KMS-11 (cell line): Measurements from ENCODE around the gene PSMB7.

ENCODE experiments used
- H2AFZ ChIP-seq: fragments of 200-600 bp; sonication (generic); 2 replicates; pipeline ENCODE4 v1.6.1; 2016; ENCODE audit warnings: antibody characterized with exemption, mixed run types, low read depth
- H3K27ac ChIP-seq: fragments of 200-600 bp; sonication (generic); 2 replicates; pipeline ENCODE4 v1.6.1; 2016; ENCODE audit warnings: mild to moderate bottlenecking, mixed run types
- H3K27me3 ChIP-seq: fragments of 200-600 bp; sonication (generic); 2 replicates; pipeline ENCODE4 v1.6.1; 2017; ENCODE audit warnings: mild to moderate bottlenecking, low read depth, mixed run types, moderate library complexity; ENCODE audit not compliant: insufficient read depth
- H3K36me3 ChIP-seq: fragments of 200-600 bp; sonication (generic); 2 replicates; pipeline ENCODE4 v1.6.1; 2017; ENCODE audit warnings: mild to moderate bottlenecking, mixed run types; ENCODE audit not compliant: insufficient read depth
- H3K4me1 ChIP-seq: fragments of 200-600 bp; sonication (generic); 2 replicates; pipeline ENCODE4 v1.6.1; 2016; ENCODE audit warnings: mild to moderate bottlenecking, low read depth, mixed run types; ENCODE audit not compliant: poor library complexity, severe bottlenecking
- H3K4me2 ChIP-seq: fragments of 200-600 bp; sonication (generic); 2 replicates; pipeline ENCODE4 v1.7.0; 2016; ENCODE audit warnings: mild to moderate bottlenecking, mixed run types
- H3K4me3 ChIP-seq: fragments of 200-600 bp; sonication (generic); IDR thresholded peaks from 2 replicates; pipeline ENCODE4 v1.6.1; 2017; ENCODE audit warnings: low read depth, low read length, mixed read lengths; ENCODE audit not compliant: insufficient read depth
- H3K79me2 ChIP-seq: fragments of 200-600 bp; sonication (generic); 2 replicates; pipeline ENCODE4 v1.6.1; 2016; ENCODE audit warnings: low read depth, mixed run types; ENCODE audit not compliant: insufficient read depth
- H3K9ac ChIP-seq: fragments of 200-600 bp; sonication (generic); 2 replicates; pipeline ENCODE4 v1.6.1; 2016; ENCODE audit warnings: mild to moderate bottlenecking, mixed run types
- H4K20me1 ChIP-seq: fragments of 200-600 bp; sonication (generic); 2 replicates; pipeline ENCODE4 v1.6.1; 2016; ENCODE audit warnings: mild to moderate bottlenecking, mixed run types; ENCODE audit not compliant: insufficient read depth
- TF ChIP-seq, protein P1 (sequence below): fragments of 200-600 bp; sonication (generic); conservative IDR thresholded peaks from 2 replicates; pipeline ENCODE4 v1.6.1; 2017; ENCODE audit warnings: low read depth, mild to moderate bottlenecking, antibody characterized with exemption, low read length, moderate library complexity, mixed read lengths

Gene PSMB7

DNA sequence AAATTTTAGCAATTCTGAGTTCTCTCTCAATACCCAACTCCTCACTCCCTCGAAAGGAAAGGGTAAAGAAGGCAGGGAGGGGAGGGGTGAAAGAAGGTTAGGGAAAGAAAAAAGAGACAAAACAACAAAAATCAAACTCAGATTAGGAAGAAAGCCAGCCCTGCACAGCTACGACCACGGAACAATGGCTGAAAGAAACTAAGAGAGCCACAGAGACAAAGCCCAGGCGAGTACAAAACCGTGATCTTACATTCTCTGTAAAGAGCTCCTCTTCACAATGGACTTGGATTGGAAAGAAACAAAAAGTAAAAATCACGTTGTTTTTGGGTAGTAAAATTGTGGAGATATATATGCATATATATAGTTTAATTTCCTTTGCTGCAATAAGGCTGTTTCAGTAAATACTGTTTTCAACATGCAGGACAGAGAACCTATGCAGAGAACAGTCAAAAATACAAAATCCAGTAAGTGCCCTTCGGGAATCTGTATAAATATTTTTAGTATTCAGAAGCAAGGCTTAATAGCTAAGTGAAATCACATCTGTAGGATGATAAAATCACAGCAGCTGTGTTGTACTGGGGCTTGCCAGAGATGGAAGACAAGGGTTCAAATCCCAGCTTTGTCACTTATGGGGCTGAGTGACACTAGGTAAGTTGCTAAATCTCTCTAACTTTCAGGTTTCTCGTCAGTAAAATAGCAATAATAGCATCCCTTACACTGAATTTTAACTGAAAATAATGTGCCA is 16.9 kb downstream of the PSMB7 start:
- Histone ChIP-seq H3K4me1 (no peaks in the 10 kb centered on the region), H3K27ac (no peak overlapping the region), H3K4me2 (no peak overlapping the region), H4K20me1 (no peaks in the 10 kb centered on the region; the same call in 1 of the 2 replicates), H3K27me3 (no peaks in the 10 kb centered on the region), H3K9ac (no peak overlapping the region), H2AFZ (no peak overlapping the region), H3K4me3 (no peak overlapping the region), H3K36me3 (no peaks in the 10 kb centered on the region; the same call in 1 of the 2 replicates), H3K79me2 (peaks cover 15% of the 10 kb centered on the region; the same call in 1 of the 2 replicates)
- TF ChIP-seq, protein P1, sequence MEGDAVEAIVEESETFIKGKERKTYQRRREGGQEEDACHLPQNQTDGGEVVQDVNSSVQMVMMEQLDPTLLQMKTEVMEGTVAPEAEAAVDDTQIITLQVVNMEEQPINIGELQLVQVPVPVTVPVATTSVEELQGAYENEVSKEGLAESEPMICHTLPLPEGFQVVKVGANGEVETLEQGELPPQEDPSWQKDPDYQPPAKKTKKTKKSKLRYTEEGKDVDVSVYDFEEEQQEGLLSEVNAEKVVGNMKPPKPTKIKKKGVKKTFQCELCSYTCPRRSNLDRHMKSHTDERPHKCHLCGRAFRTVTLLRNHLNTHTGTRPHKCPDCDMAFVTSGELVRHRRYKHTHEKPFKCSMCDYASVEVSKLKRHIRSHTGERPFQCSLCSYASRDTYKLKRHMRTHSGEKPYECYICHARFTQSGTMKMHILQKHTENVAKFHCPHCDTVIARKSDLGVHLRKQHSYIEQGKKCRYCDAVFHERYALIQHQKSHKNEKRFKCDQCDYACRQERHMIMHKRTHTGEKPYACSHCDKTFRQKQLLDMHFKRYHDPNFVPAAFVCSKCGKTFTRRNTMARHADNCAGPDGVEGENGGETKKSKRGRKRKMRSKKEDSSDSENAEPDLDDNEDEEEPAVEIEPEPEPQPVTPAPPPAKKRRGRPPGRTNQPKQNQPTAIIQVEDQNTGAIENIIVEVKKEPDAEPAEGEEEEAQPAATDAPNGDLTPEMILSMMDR, result no peak

DNA sequence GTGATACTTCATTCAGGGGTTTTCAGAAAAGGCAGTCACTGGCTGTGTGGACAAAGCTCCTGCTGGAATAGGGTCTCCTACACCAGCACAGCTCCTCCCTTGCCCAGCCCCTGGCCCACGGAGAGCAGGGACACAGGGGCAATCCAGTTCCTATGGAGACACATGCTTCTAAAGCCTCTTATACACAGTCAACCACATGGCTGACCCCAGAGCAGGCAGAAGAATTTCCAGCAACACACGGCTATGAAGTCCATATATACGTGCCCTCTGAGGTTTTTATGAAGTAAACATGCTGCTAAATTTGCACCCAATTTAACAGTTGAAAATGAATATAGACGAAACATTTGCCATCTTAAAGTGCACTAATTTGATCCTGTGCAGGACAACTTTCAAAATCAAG is 19.4 kb downstream of the PSMB7 start:
- Histone ChIP-seq H3K36me3 (no peaks in the 10 kb centered on the region; the same call in 1 of the 2 replicates), H4K20me1 (no peaks in the 10 kb centered on the region; the same call in 1 of the 2 replicates), H3K79me2 (peaks cover 39% of the 10 kb centered on the region; the same call in 1 of the 2 replicates), H3K4me2 (no peak overlapping the region), H3K4me3 (no peak overlapping the region), H2AFZ (no peak overlapping the region), H3K9ac (no peak overlapping the region), H3K27me3 (no peaks in the 10 kb centered on the region), H3K4me1 (no peaks in the 10 kb centered on the region), H3K27ac (no peak overlapping the region)
- TF ChIP-seq, protein P1, result no peak

DNA sequence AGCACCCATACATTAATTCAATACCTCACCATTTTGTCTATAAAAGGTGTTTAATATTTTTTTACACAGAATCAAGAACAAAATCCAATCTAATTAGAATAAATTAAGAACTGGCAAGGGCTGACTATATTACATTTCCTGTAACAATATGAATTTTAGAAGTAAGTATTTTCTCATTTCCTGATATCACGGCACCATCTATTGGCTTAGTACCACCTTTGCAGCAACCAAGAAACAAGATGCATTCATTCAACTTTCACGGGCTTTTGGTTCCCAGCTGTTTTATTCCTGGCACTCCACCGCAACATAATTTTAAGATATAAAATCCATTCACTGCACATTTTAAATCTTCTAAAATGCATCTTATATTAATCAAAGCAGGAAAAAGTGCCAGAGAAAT is 20.6 kb downstream of the PSMB7 start:
- peaks cover 45% of the 10 kb centered on the region; the same call in 1 of the 2 replicates for H3K79me2 ChIP-seq
- peaks cover 4% of the 10 kb centered on the region for H3K4me1 ChIP-seq
- no peak overlapping the region for H3K4me3 ChIP-seq
- H3K4me2 ChIP-seq, result no peak overlapping the region
- H4K20me1 ChIP-seq, result no peaks in the 10 kb centered on the region; the same call in 1 of the 2 replicates
- TF ChIP-seq, protein P1, result no peak
- no peaks in the 10 kb centered on the region for H3K27me3 ChIP-seq
- H2AFZ ChIP-seq, result no peak overlapping the region
- H3K36me3 ChIP-seq, result no peaks in the 10 kb centered on the region; the same call in 1 of the 2 replicates
- no peak overlapping the region for H3K9ac ChIP-seq
- no peak overlapping the region for H3K27ac ChIP-seq

DNA sequence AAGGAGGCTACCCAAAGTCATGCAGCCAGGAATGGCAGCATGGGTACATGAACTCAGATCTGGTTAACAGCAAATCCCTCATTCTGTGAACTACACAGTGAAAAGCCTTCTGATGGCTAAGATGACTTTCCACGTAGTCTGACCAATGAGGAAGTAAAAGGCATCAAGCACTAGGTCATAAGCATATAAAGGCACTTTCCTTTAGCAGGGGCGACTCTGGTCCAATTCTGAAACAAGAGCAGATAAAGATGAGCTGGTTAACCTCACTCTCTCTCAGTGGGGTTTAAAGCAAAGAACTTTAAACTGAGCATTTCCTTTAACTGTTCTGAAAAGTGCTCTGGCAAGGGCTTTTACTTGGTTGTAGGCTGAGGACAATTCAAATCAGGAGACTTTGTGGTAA is 21.1 kb downstream of the PSMB7 start:
- no peaks in the 10 kb centered on the region; the same call in 1 of the 2 replicates for H3K36me3 ChIP-seq
- no peak overlapping the region for H3K4me2 ChIP-seq
- H3K79me2 ChIP-seq, result peaks cover 49% of the 10 kb centered on the region; the same call in 1 of the 2 replicates

More for the DNA sequence above, 21.1 kb downstream of the PSMB7 start:
- H2AFZ ChIP-seq, result no peak overlapping the region
- no peaks in the 10 kb centered on the region for H3K27me3 ChIP-seq
- no peak overlapping the region for H3K27ac ChIP-seq
- no peak overlapping the region for H3K4me3 ChIP-seq
- H3K4me1 ChIP-seq, result peaks cover 6% of the 10 kb centered on the region
- no peaks in the 10 kb centered on the region; the same call in 1 of the 2 replicates for H4K20me1 ChIP-seq
- TF ChIP-seq, protein P1, result no peak
- H3K9ac ChIP-seq, result no peak overlapping the region
